NCI-H526 (cell line): ENCODE results near the gene CTIF.

Source experiments
- DNase-seq, 2 experiments: peaks; one replicate each; lab custom pipeline; 2025; lab: John Stamatoyannopoulos, UW

The CTIF gene

GRCh38 chr18:48886520-48887293 is 347.9 kb downstream of the CTIF start:
- no peak for DNase-seq

- no peak for DNase-seq
Measured at GRCh38 chr18:48887294-48887904, 348.6 kb downstream of the CTIF start.

- no peak for DNase-seq
Measured at GRCh38 chr18:48887905-48888772, 349.3 kb downstream of the CTIF start.

GRCh38 chr18:48888773-48889080 is 349.9 kb downstream of the CTIF start:
- DNase-seq, result no peak

GRCh38 chr18:48889115-48889941 is 350.5 kb downstream of the CTIF start:
- DNase-seq, result no peak

GRCh38 chr18:48889981-48890762 is 351.3 kb downstream of the CTIF start:
- no peak for DNase-seq

GRCh38 chr18:48891721-48892120 is 352.9 kb downstream of the CTIF start:
- no peak for DNase-seq

- no peak for DNase-seq
Measured at GRCh38 chr18:48892146-48892855, 353.5 kb downstream of the CTIF start.

GRCh38 chr18:48893061-48893607 is 354.3 kb downstream of the CTIF start:
- DNase-seq, result no peak

GRCh38 chr18:48893608-48894600 is 355.1 kb downstream of the CTIF start:
- no peak for DNase-seq

GRCh38 chr18:48894799-48895346 is 356.0 kb downstream of the CTIF start:
- no peak for DNase-seq

- no peak for DNase-seq
Measured at GRCh38 chr18:48896326-48896874, 357.6 kb downstream of the CTIF start.

GRCh38 chr18:48896875-48897511 is 358.2 kb downstream of the CTIF start:
- DNase-seq, result no peak

- DNase-seq, result no peak
Measured at GRCh38 chr18:48897531-48897930, 358.7 kb downstream of the CTIF start.

GRCh38 chr18:48898521-48898920 is 359.7 kb downstream of the CTIF start:
- no peak for DNase-seq

GRCh38 chr18:48899558-48900174 is 360.8 kb downstream of the CTIF start:
- no peak for DNase-seq

GRCh38 chr18:48900469-48900868 is 361.6 kb downstream of the CTIF start:
- no peak for DNase-seq
